Measurements from ENCODE around the gene RELL1. TPM values are rescaled to one million over a fixed set of nuclear protein-coding genes. Genes with fewer than 3 reads are reported as not detected.
"Not testable (repeated sequence)": the region's sequence is repeated elsewhere in the genome, so short reads cannot be mapped to it uniquely, and the experiment has no call there.

The RELL1 gene
- total RNA-seq, 1 donor from 2014 or later: 22.2 TPM

GRCh38 chr4:37671072-37671471 lies 15.1 kb downstream of the RELL1 start:
- no peak for TF ChIP-seq CTCF (IDR thresholded peaks at IDR 0.05; ENCODE audit: borderline replicate concordance)
- H3K27ac ChIP-seq (replicated peaks): no peak overlapping the region
- no peaks in the 10 kb centered on the region for H3K27me3 ChIP-seq (ENCODE audit: low read depth)
- intact Hi-C loops (cut with micrococcal nuclease): no loop called here
- no peaks in the 10 kb centered on the region for H3K36me3 ChIP-seq
- DNase-seq: no peak
- H3K4me3 ChIP-seq: no peak overlapping the region
- H3K4me1 ChIP-seq: peaks cover 76% of the 10 kb centered on the region
- H3K9me3 ChIP-seq (replicated peaks): no peaks in the 10 kb centered on the region

DNA sequence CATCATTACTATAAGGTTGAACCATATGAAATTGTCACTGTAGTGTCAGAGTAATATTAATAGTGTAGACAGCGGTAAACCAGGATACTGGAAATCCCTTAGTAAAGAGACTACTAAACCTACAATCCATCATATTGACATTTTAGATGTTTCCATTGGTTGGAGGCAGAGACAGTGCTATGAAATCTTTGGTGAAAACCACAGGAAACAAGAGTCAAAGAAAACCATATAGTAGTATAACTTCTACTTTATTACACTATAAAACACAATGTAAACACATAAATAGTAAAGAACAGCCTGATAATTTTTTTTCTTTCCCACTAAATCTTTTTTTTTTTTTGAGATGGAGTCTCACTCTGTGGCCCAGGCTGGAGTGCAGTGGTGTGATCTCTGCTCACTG lies 15.9 kb downstream of the RELL1 start:
- no peak for TF ChIP-seq CTCF (IDR thresholded peaks at IDR 0.05; ENCODE audit: borderline replicate concordance)
- intact Hi-C loops (cut with micrococcal nuclease): no loop called here
- H3K27me3 ChIP-seq (ENCODE audit: low read depth): no peaks in the 10 kb centered on the region
- no peaks in the 10 kb centered on the region for H3K9me3 ChIP-seq (replicated peaks)
- H3K36me3 ChIP-seq: no peaks in the 10 kb centered on the region
- H3K4me3 ChIP-seq: no peak overlapping the region
- DNase-seq: no peak
- H3K27ac ChIP-seq (replicated peaks): peak overlapping the region; percentile 28
- H3K4me1 ChIP-seq: peaks cover 76% of the 10 kb centered on the region

DNA sequence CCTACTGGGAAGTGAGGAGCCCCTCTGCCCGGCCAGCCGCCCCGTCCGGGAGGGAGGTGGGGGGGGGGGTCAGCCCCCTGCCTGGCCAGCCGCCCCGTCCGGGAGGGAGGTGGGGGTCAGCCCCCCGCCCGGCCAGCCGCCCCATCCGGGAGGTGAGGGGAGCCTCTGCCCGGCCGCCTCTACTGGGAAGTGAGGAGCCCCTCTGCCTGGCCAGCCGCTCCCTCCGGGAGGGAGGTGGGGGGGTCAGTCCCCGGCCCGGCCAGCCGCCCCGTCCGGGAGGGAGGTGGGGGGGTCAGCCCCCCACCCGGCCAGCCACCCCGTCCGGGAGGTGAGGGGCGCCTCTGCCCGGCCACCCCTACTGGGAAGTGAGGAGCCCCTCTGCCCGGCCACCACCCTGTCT lies 17.1 kb downstream of the RELL1 start:
- H3K4me3 ChIP-seq; H3K36me3 ChIP-seq; H3K9me3 ChIP-seq (replicated peaks); H3K27ac ChIP-seq (replicated peaks); DNase-seq; intact Hi-C loops (cut with micrococcal nuclease); H3K27me3 ChIP-seq (ENCODE audit: low read depth): not testable (repeated sequence)
- peaks cover 76% of the 10 kb centered on the region for H3K4me1 ChIP-seq

DNA sequence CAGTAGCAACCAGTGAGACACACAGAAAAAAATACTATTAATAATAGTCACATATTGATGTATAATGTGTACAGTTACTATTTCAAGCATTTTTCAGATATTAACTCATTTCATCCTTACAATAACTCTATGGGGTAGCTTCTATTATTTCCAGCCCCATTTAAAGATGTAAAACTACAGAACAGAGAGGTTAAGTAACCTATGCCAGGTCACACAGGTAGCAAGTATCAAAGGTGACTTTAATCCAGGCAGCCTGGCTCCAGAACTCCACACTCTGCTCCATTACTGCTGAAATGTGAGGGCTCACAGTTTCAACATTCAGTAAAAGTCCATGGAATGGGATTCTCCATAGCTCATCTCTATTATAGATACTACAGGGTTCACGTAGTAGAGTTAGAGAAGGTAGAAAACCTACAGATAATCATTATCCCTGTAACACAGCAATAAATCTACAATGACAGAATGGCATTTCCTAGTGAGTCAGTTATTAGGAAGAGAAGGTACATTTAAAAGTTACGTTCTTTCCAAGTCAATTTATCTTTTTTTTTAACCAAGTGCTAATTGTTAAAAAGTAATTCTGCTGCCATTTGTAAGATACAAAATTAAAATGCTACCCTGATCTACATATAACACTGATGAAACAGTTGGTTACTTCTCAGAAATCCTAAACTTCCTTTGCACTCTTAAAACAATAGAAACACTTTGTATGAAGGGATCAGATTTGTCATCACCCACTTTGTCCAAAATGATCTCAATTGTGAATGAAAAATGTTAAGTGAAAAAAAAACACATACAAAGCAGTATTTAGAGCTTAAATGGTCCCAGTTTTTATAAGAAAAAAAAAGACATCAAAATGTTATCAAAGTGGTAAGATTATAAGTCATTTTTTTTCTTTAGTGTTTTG lies 18.7 kb downstream of the RELL1 start:
- Histone ChIP-seq H3K4me1 (peaks cover 76% of the 10 kb centered on the region), H3K27ac (replicated peaks) (peak overlapping the region; percentile 72), H3K27me3 (ENCODE audit: low read depth) (no peaks in the 10 kb centered on the region), H3K9me3 (replicated peaks) (no peaks in the 10 kb centered on the region), H3K4me3 (no peak overlapping the region), H3K36me3 (no peaks in the 10 kb centered on the region)
- TF ChIP-seq CTCF (IDR thresholded peaks at IDR 0.05; ENCODE audit: borderline replicate concordance): no peak
- DNase-seq: no peak
- intact Hi-C loops (cut with micrococcal nuclease): no loop called here

DNA sequence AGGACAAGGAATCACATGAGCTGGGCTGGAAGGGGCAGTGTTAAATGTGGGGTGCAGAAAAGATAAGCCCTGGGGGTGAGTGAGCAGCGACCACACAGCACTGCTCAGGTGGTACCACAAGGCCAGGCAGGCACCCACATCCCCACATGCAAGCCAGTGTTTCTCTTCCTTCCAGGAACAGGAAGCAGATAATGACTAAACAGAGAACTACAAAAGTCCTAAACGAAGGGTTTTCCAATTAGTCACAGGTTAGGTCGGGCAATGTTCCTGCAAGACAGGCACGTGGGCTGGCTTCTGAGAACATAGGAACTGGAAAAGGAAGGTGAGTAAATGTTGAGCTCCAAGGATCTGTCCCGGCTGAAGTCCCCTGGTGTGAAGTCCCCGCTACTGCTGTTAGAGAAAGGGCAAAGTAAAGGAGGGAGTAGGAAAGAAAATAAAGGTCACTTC lies 19.5 kb downstream of the RELL1 start:
- intact Hi-C loops (cut with micrococcal nuclease): no loop called here
- Histone ChIP-seq H3K27ac (replicated peaks) (peak overlapping the region; percentile 72), H3K4me3 (no peak overlapping the region), H3K4me1 (peaks cover 76% of the 10 kb centered on the region), H3K9me3 (replicated peaks) (no peaks in the 10 kb centered on the region), H3K27me3 (ENCODE audit: low read depth) (no peaks in the 10 kb centered on the region), H3K36me3 (no peaks in the 10 kb centered on the region)
- peak; percentile 28 for TF ChIP-seq CTCF (IDR thresholded peaks at IDR 0.05; ENCODE audit: borderline replicate concordance)
- no peak for DNase-seq
